Measurements from ENCODE around the gene CLIC4. TPM values are rescaled to one million over a fixed set of nuclear protein-coding genes. Genes with fewer than 3 reads are reported as not detected.

Gene CLIC4
- total and polyA plus RNA-seq, 10 of the 15 experiments (the other 5 are each of a cell fraction or from before 2014, with no cell fraction given) = 20.4 to 107 (median 69.6) TPM

DNA sequence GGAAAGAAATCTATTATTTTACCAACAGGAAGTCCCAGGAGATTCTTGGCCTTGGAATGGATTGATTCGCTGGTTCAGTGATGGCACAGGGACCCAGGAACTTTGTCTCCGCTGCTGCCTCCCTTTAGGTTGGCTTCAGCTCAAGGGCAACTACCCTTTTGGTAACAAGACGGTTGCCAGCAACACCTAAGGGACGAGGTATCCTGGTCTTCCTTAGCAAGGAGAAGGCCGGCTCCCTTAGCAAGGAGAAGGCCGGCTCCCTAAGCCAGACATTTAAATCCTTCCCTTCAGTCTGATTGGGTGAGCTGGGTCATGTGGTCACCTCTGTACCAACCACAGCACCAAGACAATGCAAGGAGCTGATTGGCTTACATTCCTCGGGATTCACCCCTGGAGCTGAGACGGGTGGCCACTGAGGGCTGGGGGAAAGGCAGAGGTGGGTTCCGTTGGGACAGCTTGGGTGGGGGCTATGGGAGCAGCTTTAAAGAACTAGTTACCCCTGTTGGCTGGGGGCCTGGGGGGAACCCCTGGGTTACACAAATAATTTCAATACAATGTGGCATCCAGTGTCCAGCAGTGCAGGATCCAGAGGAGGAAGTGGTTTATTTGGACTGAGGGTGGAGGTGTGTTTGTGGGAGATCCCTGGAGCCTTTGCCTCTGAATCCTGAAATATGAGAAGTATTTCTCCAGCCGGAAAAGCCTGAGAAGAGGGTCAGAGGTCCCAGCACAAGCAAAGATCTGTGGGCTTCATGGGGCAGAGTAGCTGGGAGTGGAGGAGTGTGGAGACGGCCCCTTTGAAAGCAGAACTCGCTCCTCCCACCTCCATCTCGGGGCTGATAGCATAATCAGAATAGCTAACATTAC is 20.7 kb upstream of the CLIC4 start:
- Histone ChIP-seq H3K36me3 (ENCODE audit: control insufficient read depth in 2 of 2, insufficient read depth in 2 of 2, low read length in 1 of 2) (no peaks in the 10 kb centered on the region), H3K4me3 (no peak overlapping the region), H3K27ac (ENCODE audit: control insufficient read depth, insufficient read depth) (no peak overlapping the region), H3K9ac (ENCODE audit: control insufficient read depth, insufficient read depth, low read length) (no peak overlapping the region), H2AFZ (ENCODE audit: control insufficient read depth, low read depth, low read length) (no peak overlapping the region), H3K79me2 (ENCODE audit: control insufficient read depth, insufficient read depth, low read length) (no peaks in the 10 kb centered on the region), H3K27me3 (replicated peaks in 1 of 2; ENCODE audit: control insufficient read depth in 2 of 2, insufficient read depth in 2 of 2, low read length in 1 of 2) (no peaks in the 10 kb centered on the region), H3K4me2 (ENCODE audit: control insufficient read depth, insufficient read depth) (no peak overlapping the region), H4K20me1 (ENCODE audit: control insufficient read depth, insufficient read depth) (no peaks in the 10 kb centered on the region), H3K4me1 (ENCODE audit: control insufficient read depth, insufficient read depth, low read length) (peaks cover 20% of the 10 kb centered on the region), H3K9me3 (replicated peaks; ENCODE audit: control insufficient read depth, insufficient read depth, low read length) (no peaks in the 10 kb centered on the region; the same call in 2 of the 3 replicates)
- ChIA-PET SMC1A (ENCODE audit: uncharacterized antibody, unreplicated experiment) (interaction anchor here (0.8 to 2.8 kb wide), 7 partner anchors 7 to 47 kb away, joined by 3 to 9 read pairs (median 4); partner anchors contain the start of gene CLIC4), POLR2A (interaction anchor here (0.6 kb wide), 1 partner anchor 716 kb away, joined by 3 read pairs; no protein-coding TSS in a partner anchor), RAD21 (ENCODE audit: unreplicated experiment) (no interaction called here), CTCF (interaction anchor here (0.7 to 2.4 kb wide), 6 partner anchors 8 to 106 kb away, joined by 3 to 7 read pairs (median 4); partner anchors contain the start of gene CLIC4)
- no TSS peak for BruUV-seq (replicated peaks)
- in situ Hi-C loops (cut with MboI) (no loop called here), intact Hi-C loops (cut with micrococcal nuclease; ENCODE audit: unreplicated experiment) (no loop called here)
- 62% methylated on average over 13 of the region's 13 CpGs for WGBS (ENCODE audit: insufficient coverage, insufficient replicate concordance, low lambda C conversion rate, missing lambda C conversion rate)
- no peak for ATAC-seq
- TF ChIP-seq HDGF (IDR thresholded peaks at IDR 0.05) (no peak), EED (IDR thresholded peaks at IDR 0.05; ENCODE audit: low read depth) (no peak), FOXK2 (IDR thresholded peaks at IDR 0.05) (no peak), BACH1 (IDR thresholded peaks at IDR 0.05; ENCODE audit: borderline replicate concordance) (no peak), ZBED1 (IDR thresholded peaks at IDR 0.05; ENCODE audit: borderline replicate concordance) (no peak), PRDM15 (CRISPR knock-in tag; IDR thresholded peaks at IDR 0.05) (no peak), NFXL1 (IDR thresholded peaks at IDR 0.05; ENCODE audit: borderline replicate concordance) (no peak), PAX5 (IDR thresholded peaks at IDR 0.05; ENCODE audit: borderline replicate concordance, low read depth, low read length) (no peak), ZBTB33 (IDR thresholded peaks at IDR 0.05) (no peak), NFYB (IDR thresholded peaks at IDR 0.05; ENCODE audit: insufficient read depth, low read depth, low read length) (peak; percentile 71), SMC3 (IDR thresholded peaks at IDR 0.05; ENCODE audit: borderline replicate concordance, low read length) (no peak)
- TF ChIP-seq, protein P1, sequence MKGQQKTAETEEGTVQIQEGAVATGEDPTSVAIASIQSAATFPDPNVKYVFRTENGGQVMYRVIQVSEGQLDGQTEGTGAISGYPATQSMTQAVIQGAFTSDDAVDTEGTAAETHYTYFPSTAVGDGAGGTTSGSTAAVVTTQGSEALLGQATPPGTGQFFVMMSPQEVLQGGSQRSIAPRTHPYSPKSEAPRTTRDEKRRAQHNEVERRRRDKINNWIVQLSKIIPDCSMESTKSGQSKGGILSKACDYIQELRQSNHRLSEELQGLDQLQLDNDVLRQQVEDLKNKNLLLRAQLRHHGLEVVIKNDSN (IDR thresholded peaks at IDR 0.05; ENCODE audit: borderline replicate concordance, extremely low read length, insufficient read depth, low read depth, low read length) = peak; percentile 37
- no peak for DNase-seq (ENCODE audit: low read depth, low spot score)
- no peak for FAIRE-seq
